ENCODE data around the gene PHB1. TPM values are rescaled to one million over a fixed set of nuclear protein-coding genes. Genes with fewer than 3 reads are reported as not detected.

Gene PHB1
- total and polyA plus RNA-seq, 2 of the 8 experiments (the other 6 are each of a cell fraction or from before 2014, with no cell fraction given): 386 to 597 TPM

DNA sequence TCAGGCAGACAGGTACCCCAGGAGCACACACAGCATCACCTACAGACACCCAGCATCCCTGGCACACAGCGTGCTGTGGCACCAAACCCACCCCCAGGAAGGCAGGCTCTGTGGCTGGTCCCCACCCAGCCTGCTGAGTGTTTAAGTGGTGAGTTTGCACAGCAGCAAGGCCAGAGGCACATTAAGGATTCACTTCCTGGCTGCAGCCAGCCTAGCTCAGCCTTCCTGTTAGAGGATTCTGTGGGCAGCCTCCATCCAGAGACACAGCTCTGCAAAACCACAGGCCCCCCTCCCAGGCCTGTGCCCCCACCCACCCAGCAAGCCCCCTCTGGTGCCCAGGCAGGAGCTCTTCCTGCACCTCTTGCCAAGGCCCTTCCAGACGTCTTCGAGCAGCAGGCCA lies 36.1 kb upstream of the PHB1 start:
- H3K4me2 ChIP-seq (ENCODE audit: insufficient read depth in 1 of 2, low read depth in 2 of 2, low read length in 2 of 2): no peak overlapping the region; a peak in 1 of 4 replicates
- H2BK12ac ChIP-seq (ENCODE audit: low read depth, low read length): no peak overlapping the region
- ChIA-PET CTCF (ENCODE audit: partially characterized antibody) (interaction anchor here (0.5 to 12.0 kb wide), 6 partner anchors 10 to 64 kb away, joined by 3 to 111 read pairs (median 4); no protein-coding TSS in a partner anchor), POLR2A (ENCODE audit: partially characterized antibody) (no interaction called here)
- no peak overlapping the region for H3K23ac ChIP-seq (ENCODE audit: insufficient read length)
- H4K5ac ChIP-seq (ENCODE audit: insufficient read length, low read depth, low read length): no peak overlapping the region
- WGBS, 2 experiments (ENCODE audit: extremely low coverage in 1 of 2, insufficient coverage in 1 of 2, insufficient read length in 1 of 2, insufficient replicate concordance in 2 of 2, low coverage in 1 of 2, low lambda C conversion rate in 2 of 2, missing lambda C conversion rate in 1 of 2): 96% methylated on average over 3 of the region's 3 CpGs; no CpG with 5 or more reads in 1 of the 2 experiments
- H3K27me3 ChIP-seq (replicated peaks in 1 of 4; ENCODE audit: control insufficient read depth in 3 of 4, extremely low read depth in 1 of 4, insufficient read depth in 3 of 4, low read length in 3 of 4): no peaks in the 10 kb centered on the region
- H4K91ac ChIP-seq (replicated peaks; ENCODE audit: insufficient read length, low read length): no peak overlapping the region
- no peak overlapping the region; the same call in 1 of the 2 replicates for H2AK5ac ChIP-seq (ENCODE audit: low read depth, low read length)
- FAIRE-seq (no peak), DNase-seq (ENCODE audit: low read depth in 1 of 2, low spot score in 2 of 2) (no peak)
- no peak overlapping the region for H2BK15ac ChIP-seq (ENCODE audit: low read length)
- H3K56ac ChIP-seq (replicated peaks; ENCODE audit: insufficient read length, low read depth, low read length): no peak overlapping the region
- H3K23me2 ChIP-seq (ENCODE audit: low read depth, low read length): 0 out of 2 replicates have a peak, but pooled peaks cover 1% of the 10 kb centered on the region
- H3K36me3 ChIP-seq (ENCODE audit: control insufficient read depth in 2 of 4, insufficient read depth in 4 of 4, low read length in 3 of 4): no peaks in the 10 kb centered on the region
- H3K79me2 ChIP-seq (ENCODE audit: control insufficient read depth in 1 of 2, insufficient read depth in 2 of 2, low read length in 2 of 2): no peaks in the 10 kb centered on the region
- H4K8ac ChIP-seq (ENCODE audit: extremely low read depth, insufficient read depth, low read length): no peak overlapping the region
- H3K79me1 ChIP-seq (ENCODE audit: low read depth, low read length): no peaks in the 10 kb centered on the region
- TF ChIP-seq KDM4A (IDR thresholded peaks at IDR 0.05; ENCODE audit: low read depth, low read length, severe bottlenecking) (no peak), SIRT6 (IDR thresholded peaks at IDR 0.05; ENCODE audit: low read length) (no peak), SIN3A (conservative IDR thresholded peaks at IDR 0.05 in 1 of 2, IDR thresholded peaks at IDR 0.05 in 1 of 2; ENCODE audit: low read depth in 1 of 2, low read length in 2 of 2) (no peak), FOSL1 (IDR thresholded peaks at IDR 0.05; ENCODE audit: insufficient read depth, low read depth, low read length) (no peak), CEBPB (IDR thresholded peaks at IDR 0.05; ENCODE audit: low read depth, low read length) (no peak), RFX5 (IDR thresholded peaks at IDR 0.05; ENCODE audit: borderline replicate concordance, low read depth, low read length) (no peak), SRF (IDR thresholded peaks at IDR 0.05; ENCODE audit: low read depth, low read length) (no peak), TBP (IDR thresholded peaks at IDR 0.05; ENCODE audit: low read depth, low read length) (no peak), NRF1 (IDR thresholded peaks at IDR 0.05; ENCODE audit: low read depth, low read length) (no peak), BRCA1 (IDR thresholded peaks at IDR 0.05; ENCODE audit: low read depth, low read length) (no peak), GABPA (IDR thresholded peaks at IDR 0.05; ENCODE audit: borderline replicate concordance, insufficient read depth, low read length) (no peak), SIX5 (IDR thresholded peaks at IDR 0.05; ENCODE audit: low read depth, low read length) (no peak), TCF12 (IDR thresholded peaks at IDR 0.05; ENCODE audit: low read depth, low read length) (no peak)
- TF ChIP-seq, protein P1, sequence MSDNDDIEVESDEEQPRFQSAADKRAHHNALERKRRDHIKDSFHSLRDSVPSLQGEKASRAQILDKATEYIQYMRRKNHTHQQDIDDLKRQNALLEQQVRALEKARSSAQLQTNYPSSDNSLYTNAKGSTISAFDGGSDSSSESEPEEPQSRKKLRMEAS (IDR thresholded peaks at IDR 0.05): no peak
- no peak overlapping the region for H2BK120ac ChIP-seq (replicated peaks; ENCODE audit: low read depth, low read length)
- no peak overlapping the region for H3K18ac ChIP-seq (ENCODE audit: extremely low read depth, low read length)
- H3K9ac ChIP-seq (replicated peaks in 1 of 4; ENCODE audit: extremely low read depth in 1 of 4, low read depth in 3 of 4, low read length in 3 of 4): no peak overlapping the region
- H3K14ac ChIP-seq (ENCODE audit: insufficient read length): no peak overlapping the region
- H4K20me1 ChIP-seq (replicated peaks in 1 of 2; ENCODE audit: control insufficient read depth in 1 of 2, insufficient read depth in 2 of 2, low read length in 2 of 2): no peaks in the 10 kb centered on the region
- no peak overlapping the region for H2BK5ac ChIP-seq (ENCODE audit: low read depth, low read length)
- no peak overlapping the region for H2AFZ ChIP-seq (ENCODE audit: low read length)
- H3K9me3 ChIP-seq (ENCODE audit: insufficient read depth in 2 of 2, low read depth in 1 of 2, low read length in 1 of 2): no peaks in the 10 kb centered on the region
- H3K4ac ChIP-seq (replicated peaks; ENCODE audit: insufficient read length, low read depth, low read length): peak overlapping the region; percentile 75
- H3K4me1 ChIP-seq (replicated peaks in 1 of 4; ENCODE audit: control insufficient read depth in 3 of 4, insufficient read depth in 4 of 4, low read length in 3 of 4): peaks cover 0 to 18% (median 1%) of the 10 kb centered on the region in 4 experiments; a peak in 3 of 7 replicates
- H3K27ac ChIP-seq (ENCODE audit: low read depth, low read length): no peak overlapping the region
- H3K4me3 ChIP-seq (ENCODE audit: extremely low read depth in 1 of 4, insufficient read depth in 2 of 4, low read depth in 3 of 4, low read length in 4 of 4): no peak overlapping the region
- no peak overlapping the region for H2BK20ac ChIP-seq (ENCODE audit: low read length)
